Suppressor macrophage treated with lipopolysaccharide for 1 hour (primary cell): ENCODE data around the gene ZNF385B.
A peak's percentile ranks its signal among the peaks of the same experiment; 100 is the strongest.

Experiments
- DNase-seq, 3 donors: peaks; one replicate each; pipeline ENCODE4 v3.0.0-alpha.2; 2020 to 2022

Gene ZNF385B

GRCh38 chr2:179855673-179856072 lies 5.7 kb downstream of the ZNF385B start:
- no peak for DNase-seq

GRCh38 chr2:179854891-179855290 lies 6.5 kb downstream of the ZNF385B start:
- no peak for DNase-seq

GRCh38 chr2:179853108-179853507 lies 8.3 kb downstream of the ZNF385B start:
- DNase-seq = no peak

- DNase-seq = no peak
These were observed 11.2 kb downstream of the ZNF385B start for GRCh38 chr2:179850188-179850587.

- DNase-seq = no peak
These were observed 11.7 kb downstream of the ZNF385B start for GRCh38 chr2:179849719-179850118.

GRCh38 chr2:179843541-179843940 lies 17.9 kb downstream of the ZNF385B start:
- no peak for DNase-seq

GRCh38 chr2:179842498-179843153 lies 18.8 kb downstream of the ZNF385B start:
- DNase-seq = no peak

- DNase-seq = no peak
These were observed 20.6 kb downstream of the ZNF385B start for GRCh38 chr2:179840840-179841239.

- DNase-seq = no peak
These were observed 24.0 kb downstream of the ZNF385B start for GRCh38 chr2:179837408-179837807.

GRCh38 chr2:179830043-179830787 lies 31.2 kb downstream of the ZNF385B start:
- no peak for DNase-seq

GRCh38 chr2:179826297-179826696 lies 35.1 kb downstream of the ZNF385B start:
- no peak for DNase-seq

GRCh38 chr2:179825494-179825893 lies 35.9 kb downstream of the ZNF385B start:
- DNase-seq = peak in 1 of 3 donors; percentile 0

- no peak for DNase-seq
These were observed 36.5 kb downstream of the ZNF385B start for GRCh38 chr2:179824961-179825360.

- DNase-seq = no peak
These were observed 38.9 kb downstream of the ZNF385B start for GRCh38 chr2:179822540-179822939.

GRCh38 chr2:179818546-179818945 lies 42.9 kb downstream of the ZNF385B start:
- DNase-seq = no peak

GRCh38 chr2:179817181-179817841 lies 44.1 kb downstream of the ZNF385B start:
- no peak for DNase-seq

- no peak for DNase-seq
These were observed 47.4 kb downstream of the ZNF385B start for GRCh38 chr2:179814050-179814449.

- no peak for DNase-seq
These were observed 48.9 kb downstream of the ZNF385B start for GRCh38 chr2:179812501-179812900.

- DNase-seq = no peak
These were observed 50.4 kb downstream of the ZNF385B start for GRCh38 chr2:179811042-179811441.

- DNase-seq = no peak
These were observed 51.8 kb downstream of the ZNF385B start for GRCh38 chr2:179809606-179810005.

- no peak for DNase-seq
These were observed 56.4 kb downstream of the ZNF385B start for GRCh38 chr2:179805001-179805400.

- no peak for DNase-seq
These were observed 57.2 kb downstream of the ZNF385B start for GRCh38 chr2:179804206-179804605.

- DNase-seq = no peak
These were observed 59.1 kb downstream of the ZNF385B start for GRCh38 chr2:179802051-179802882.
